WTC11 (cell line): ENCODE measurements around the gene CD164L2.

Experiments
- ELF4 ChIP-seq: sonication (generic); formaldehyde crosslinking; IDR thresholded peaks from 2 replicates; pipeline ENCODE4 v1.8.1; 2022; ENCODE audit warnings: low read depth, mild to moderate bottlenecking, moderate library complexity, missing genetic modification reagents
- ETV6 ChIP-seq: sonication (generic); formaldehyde crosslinking; IDR thresholded peaks from 2 replicates; pipeline ENCODE4 v1.8.1; 2022; ENCODE audit warnings: mild to moderate bottlenecking, missing genetic modification reagents
- NFYB ChIP-seq: sonication (generic); formaldehyde crosslinking; conservative IDR thresholded peaks from 2 replicates; pipeline ENCODE4 v1.8.0; 2022; ENCODE audit warnings: low read depth, missing genetic modification reagents
- ZBTB21 ChIP-seq: sonication (generic); formaldehyde crosslinking; IDR thresholded peaks from 2 replicates; pipeline ENCODE4 v1.8.1; 2023; ENCODE audit warnings: mild to moderate bottlenecking, missing genetic modification reagents, borderline replicate concordance
- TF ChIP-seq, protein P1 (sequence below): sonication (generic); formaldehyde crosslinking; IDR thresholded peaks from 2 replicates; pipeline ENCODE4 v1.8.0; 2022; ENCODE audit warnings: missing genetic modification reagents
- TF ChIP-seq, protein P2 (sequence below): fragments of 200-600 bp; IDR thresholded peaks from 2 replicates; pipeline ENCODE4 v1.8.0; 2022; ENCODE audit warnings: antibody characterized with exemption
- TF ChIP-seq, protein P3 (sequence below): sonication (generic); formaldehyde crosslinking; IDR thresholded peaks from 2 replicates; pipeline ENCODE4 v1.8.0; 2022; ENCODE audit warnings: mild to moderate bottlenecking, missing genetic modification reagents
- TF ChIP-seq, protein P4 (sequence below): sonication (generic); formaldehyde crosslinking; IDR thresholded peaks from 2 replicates; pipeline ENCODE4 v1.8.1; 2023; ENCODE audit warnings: mild to moderate bottlenecking, missing genetic modification reagents, moderate library complexity
- TF ChIP-seq, protein P5 (sequence below): sonication (generic); formaldehyde crosslinking; conservative IDR thresholded peaks from 2 replicates; pipeline ENCODE4 v1.8.1; 2022; ENCODE audit warnings: mild to moderate bottlenecking, missing genetic modification reagents

DNA sequence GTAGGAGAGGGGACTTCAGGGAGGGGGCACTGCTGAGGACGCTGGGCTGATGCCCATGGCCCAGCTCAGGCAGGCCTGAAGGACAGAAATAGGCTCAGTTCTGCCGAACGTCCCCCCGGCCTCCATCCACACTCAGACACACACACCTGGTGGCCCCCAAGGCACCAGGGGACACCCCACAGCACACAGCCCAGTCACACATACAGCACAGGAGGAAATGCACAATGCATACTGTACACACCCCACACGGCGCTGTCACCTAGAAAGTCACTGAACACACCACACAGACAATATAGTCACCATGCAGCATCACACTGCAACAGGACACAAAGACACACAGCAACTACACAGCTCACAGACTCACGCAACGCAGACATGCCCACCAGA lies 40.7 kb downstream of the CD164L2 start:
- TF ChIP-seq ETV6 (CRISPR knock-in tag): no peak
- no peak for TF ChIP-seq NFYB (CRISPR knock-in tag)
- TF ChIP-seq, protein P1, sequence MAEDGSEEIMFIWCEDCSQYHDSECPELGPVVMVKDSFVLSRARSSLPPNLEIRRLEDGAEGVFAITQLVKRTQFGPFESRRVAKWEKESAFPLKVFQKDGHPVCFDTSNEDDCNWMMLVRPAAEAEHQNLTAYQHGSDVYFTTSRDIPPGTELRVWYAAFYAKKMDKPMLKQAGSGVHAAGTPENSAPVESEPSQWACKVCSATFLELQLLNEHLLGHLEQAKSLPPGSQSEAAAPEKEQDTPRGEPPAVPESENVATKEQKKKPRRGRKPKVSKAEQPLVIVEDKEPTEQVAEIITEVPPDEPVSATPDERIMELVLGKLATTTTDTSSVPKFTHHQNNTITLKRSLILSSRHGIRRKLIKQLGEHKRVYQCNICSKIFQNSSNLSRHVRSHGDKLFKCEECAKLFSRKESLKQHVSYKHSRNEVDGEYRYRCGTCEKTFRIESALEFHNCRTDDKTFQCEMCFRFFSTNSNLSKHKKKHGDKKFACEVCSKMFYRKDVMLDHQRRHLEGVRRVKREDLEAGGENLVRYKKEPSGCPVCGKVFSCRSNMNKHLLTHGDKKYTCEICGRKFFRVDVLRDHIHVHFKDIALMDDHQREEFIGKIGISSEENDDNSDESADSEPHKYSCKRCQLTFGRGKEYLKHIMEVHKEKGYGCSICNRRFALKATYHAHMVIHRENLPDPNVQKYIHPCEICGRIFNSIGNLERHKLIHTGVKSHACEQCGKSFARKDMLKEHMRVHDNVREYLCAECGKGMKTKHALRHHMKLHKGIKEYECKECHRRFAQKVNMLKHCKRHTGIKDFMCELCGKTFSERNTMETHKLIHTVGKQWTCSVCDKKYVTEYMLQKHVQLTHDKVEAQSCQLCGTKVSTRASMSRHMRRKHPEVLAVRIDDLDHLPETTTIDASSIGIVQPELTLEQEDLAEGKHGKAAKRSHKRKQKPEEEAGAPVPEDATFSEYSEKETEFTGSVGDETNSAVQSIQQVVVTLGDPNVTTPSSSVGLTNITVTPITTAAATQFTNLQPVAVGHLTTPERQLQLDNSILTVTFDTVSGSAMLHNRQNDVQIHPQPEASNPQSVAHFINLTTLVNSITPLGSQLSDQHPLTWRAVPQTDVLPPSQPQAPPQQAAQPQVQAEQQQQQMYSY (CRISPR knock-in tag): no peak
- TF ChIP-seq, protein P2, sequence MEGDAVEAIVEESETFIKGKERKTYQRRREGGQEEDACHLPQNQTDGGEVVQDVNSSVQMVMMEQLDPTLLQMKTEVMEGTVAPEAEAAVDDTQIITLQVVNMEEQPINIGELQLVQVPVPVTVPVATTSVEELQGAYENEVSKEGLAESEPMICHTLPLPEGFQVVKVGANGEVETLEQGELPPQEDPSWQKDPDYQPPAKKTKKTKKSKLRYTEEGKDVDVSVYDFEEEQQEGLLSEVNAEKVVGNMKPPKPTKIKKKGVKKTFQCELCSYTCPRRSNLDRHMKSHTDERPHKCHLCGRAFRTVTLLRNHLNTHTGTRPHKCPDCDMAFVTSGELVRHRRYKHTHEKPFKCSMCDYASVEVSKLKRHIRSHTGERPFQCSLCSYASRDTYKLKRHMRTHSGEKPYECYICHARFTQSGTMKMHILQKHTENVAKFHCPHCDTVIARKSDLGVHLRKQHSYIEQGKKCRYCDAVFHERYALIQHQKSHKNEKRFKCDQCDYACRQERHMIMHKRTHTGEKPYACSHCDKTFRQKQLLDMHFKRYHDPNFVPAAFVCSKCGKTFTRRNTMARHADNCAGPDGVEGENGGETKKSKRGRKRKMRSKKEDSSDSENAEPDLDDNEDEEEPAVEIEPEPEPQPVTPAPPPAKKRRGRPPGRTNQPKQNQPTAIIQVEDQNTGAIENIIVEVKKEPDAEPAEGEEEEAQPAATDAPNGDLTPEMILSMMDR: no peak
- TF ChIP-seq, protein P3, sequence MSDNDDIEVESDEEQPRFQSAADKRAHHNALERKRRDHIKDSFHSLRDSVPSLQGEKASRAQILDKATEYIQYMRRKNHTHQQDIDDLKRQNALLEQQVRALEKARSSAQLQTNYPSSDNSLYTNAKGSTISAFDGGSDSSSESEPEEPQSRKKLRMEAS (CRISPR knock-in tag): no peak
- TF ChIP-seq, protein P4, sequence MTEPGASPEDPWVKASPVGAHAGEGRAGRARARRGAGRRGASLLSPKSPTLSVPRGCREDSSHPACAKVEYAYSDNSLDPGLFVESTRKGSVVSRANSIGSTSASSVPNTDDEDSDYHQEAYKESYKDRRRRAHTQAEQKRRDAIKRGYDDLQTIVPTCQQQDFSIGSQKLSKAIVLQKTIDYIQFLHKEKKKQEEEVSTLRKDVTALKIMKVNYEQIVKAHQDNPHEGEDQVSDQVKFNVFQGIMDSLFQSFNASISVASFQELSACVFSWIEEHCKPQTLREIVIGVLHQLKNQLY (CRISPR knock-in tag): no peak
- TF ChIP-seq ELF4: no peak
- TF ChIP-seq, protein P5, sequence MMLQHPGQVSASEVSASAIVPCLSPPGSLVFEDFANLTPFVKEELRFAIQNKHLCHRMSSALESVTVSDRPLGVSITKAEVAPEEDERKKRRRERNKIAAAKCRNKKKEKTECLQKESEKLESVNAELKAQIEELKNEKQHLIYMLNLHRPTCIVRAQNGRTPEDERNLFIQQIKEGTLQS (CRISPR knock-in tag): no peak
- no peak for TF ChIP-seq ZBTB21 (CRISPR knock-in tag)
